Bone marrow (tissue), 2 donors: Measurements from ENCODE around the gene GASK1A.
A peak's percentile ranks its signal among the peaks of the same experiment; 100 is the strongest.

Experiments
- DNase-seq, 2 donors: peaks; one replicate each; lab custom pipeline; 2025; lab: John Stamatoyannopoulos, UW

The GASK1A gene

GRCh38 chr3:43089081-43089480 lies 110.0 kb downstream of the GASK1A start:
- DNase-seq = no peak

- no peak for DNase-seq
These were observed 111.1 kb downstream of the GASK1A start for GRCh38 chr3:43090238-43090637.

- no peak for DNase-seq
These were observed 112.4 kb downstream of the GASK1A start for GRCh38 chr3:43091481-43091880.

GRCh38 chr3:43093006-43093405 lies 113.9 kb downstream of the GASK1A start:
- no peak for DNase-seq

GRCh38 chr3:43093974-43094373 lies 114.9 kb downstream of the GASK1A start:
- no peak for DNase-seq

- no peak for DNase-seq
These were observed 115.3 kb downstream of the GASK1A start for GRCh38 chr3:43094381-43094780.

- no peak for DNase-seq
These were observed 115.7 kb downstream of the GASK1A start for GRCh38 chr3:43094851-43095250.

- no peak for DNase-seq
These were observed 116.3 kb downstream of the GASK1A start for GRCh38 chr3:43095370-43095769.

- no peak for DNase-seq
These were observed 117.7 kb downstream of the GASK1A start for GRCh38 chr3:43096761-43097160.

GRCh38 chr3:43097400-43098080 lies 118.4 kb downstream of the GASK1A start:
- no peak for DNase-seq

- DNase-seq = no peak
These were observed 119.7 kb downstream of the GASK1A start for GRCh38 chr3:43098761-43099160.

- no peak for DNase-seq
These were observed 123.8 kb downstream of the GASK1A start for GRCh38 chr3:43102773-43103480.

GRCh38 chr3:43104039-43104438 lies 124.9 kb downstream of the GASK1A start:
- DNase-seq = no peak

GRCh38 chr3:43104660-43105595 lies 125.8 kb downstream of the GASK1A start:
- no peak for DNase-seq

GRCh38 chr3:43105596-43106292 lies 126.6 kb downstream of the GASK1A start, which contains the start of gene POMGNT2:
POMGNT2 (minus strand) TSS chr3:43106079; CDS start chr3:43081431, 24,648 bp downstream.
- DNase-seq = peak; percentile 3 to 67

- no peak for DNase-seq
These were observed 127.2 kb downstream of the GASK1A start for GRCh38 chr3:43106293-43106628.
